SH-SY5Y (cell line): ENCODE results near the gene MORC3.

Experiments used
- GATA2 ChIP-seq: IDR thresholded peaks from 2 replicates; pipeline ENCODE4 v1.6.1; 2011; ENCODE audit warnings: mild to moderate bottlenecking, low read depth, low read length
- GATA3 ChIP-seq: IDR thresholded peaks from 2 replicates; pipeline ENCODE4 v1.6.1; 2011; ENCODE audit warnings: low read depth, mild to moderate bottlenecking, low read length, moderate library complexity

- TF ChIP-seq GATA3 (no peak), GATA2 (no peak)
Measured at GRCh38 chr21:36323032-36323431, 3.0 kb downstream of the MORC3 start.
